Transverse colon (tissue), 3 donors: ENCODE data around the gene IP6K1.

Experiments
- POLR2A ChIP-seq: fragments of 450-650 bp; IDR thresholded peaks from one replicate; pipeline ENCODE4 v1.6.1; 2016; ENCODE audit warnings: antibody characterized with exemption, mild to moderate bottlenecking, moderate library complexity
- TF ChIP-seq, protein P1 (sequence below), 5 experiments: fragments of 200-600 bp in 3 of 5; fragments of 450-650 bp in 2 of 5; sonication (generic) in 3 of 5; IDR thresholded peaks; 1 replicate in 2 of 5; 2 replicates in 3 of 5; pipeline ENCODE4 v1.5.1; 2016 to 2017; ENCODE audit warnings: antibody characterized with exemption in 5 of 5, inconsistent platforms in 3 of 5, mild to moderate bottlenecking in 2 of 5, moderate library complexity in 1 of 5

DNA sequence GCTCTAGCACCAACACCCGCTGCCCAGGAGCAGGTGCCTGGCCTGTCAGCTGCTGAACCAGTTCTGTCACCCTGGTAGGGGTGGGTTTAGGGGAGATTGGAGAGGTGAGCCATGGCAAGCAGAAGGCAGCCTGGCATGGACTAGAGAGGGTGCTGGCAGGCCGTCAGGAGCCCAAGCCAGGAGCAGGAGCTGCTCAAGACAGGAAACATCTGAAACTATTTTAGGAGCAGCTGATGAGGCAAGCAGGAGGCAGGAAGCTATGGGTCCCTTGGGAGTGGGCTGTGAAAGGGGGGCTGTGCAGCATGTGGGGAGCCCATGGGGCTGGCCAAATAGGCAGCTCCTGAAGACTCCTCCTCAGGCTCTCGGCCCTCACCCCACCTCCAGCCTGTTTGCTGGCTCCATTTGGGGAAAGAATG lies 19.0 kb upstream of the IP6K1 start:
- TF ChIP-seq, protein P1, sequence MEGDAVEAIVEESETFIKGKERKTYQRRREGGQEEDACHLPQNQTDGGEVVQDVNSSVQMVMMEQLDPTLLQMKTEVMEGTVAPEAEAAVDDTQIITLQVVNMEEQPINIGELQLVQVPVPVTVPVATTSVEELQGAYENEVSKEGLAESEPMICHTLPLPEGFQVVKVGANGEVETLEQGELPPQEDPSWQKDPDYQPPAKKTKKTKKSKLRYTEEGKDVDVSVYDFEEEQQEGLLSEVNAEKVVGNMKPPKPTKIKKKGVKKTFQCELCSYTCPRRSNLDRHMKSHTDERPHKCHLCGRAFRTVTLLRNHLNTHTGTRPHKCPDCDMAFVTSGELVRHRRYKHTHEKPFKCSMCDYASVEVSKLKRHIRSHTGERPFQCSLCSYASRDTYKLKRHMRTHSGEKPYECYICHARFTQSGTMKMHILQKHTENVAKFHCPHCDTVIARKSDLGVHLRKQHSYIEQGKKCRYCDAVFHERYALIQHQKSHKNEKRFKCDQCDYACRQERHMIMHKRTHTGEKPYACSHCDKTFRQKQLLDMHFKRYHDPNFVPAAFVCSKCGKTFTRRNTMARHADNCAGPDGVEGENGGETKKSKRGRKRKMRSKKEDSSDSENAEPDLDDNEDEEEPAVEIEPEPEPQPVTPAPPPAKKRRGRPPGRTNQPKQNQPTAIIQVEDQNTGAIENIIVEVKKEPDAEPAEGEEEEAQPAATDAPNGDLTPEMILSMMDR (IDR thresholded peaks at IDR 0.05) = no peak
- no peak for TF ChIP-seq POLR2A
